Endothelial cell of umbilical vein (primary cell): ENCODE data around the gene CCDC39. TPM values are rescaled to one million over a fixed set of nuclear protein-coding genes. Genes with fewer than 3 reads are reported as not detected.

Experiments used
- BruUV-seq: library from RNA; stranded (reverse); fragments of 400-500 nt; replicated peaks from 2 replicates; lab custom pipeline; 2021; lab: Mats Ljungman, UMichigan
- CTCF ChIA-PET: fragments of 300-600, 350-600 bp; sonication (Branson Sonifier 250); formaldehyde crosslinking; loops from one replicate; lab custom pipeline; 2021; ENCODE audit warnings: antibody characterized with exemption, inconsistent platforms; lab: Charles Lee
- POLR2A ChIA-PET: fragments of 300-600, 350-600 bp; sonication (Branson Sonifier 250); formaldehyde crosslinking; loops from one replicate; lab custom pipeline; 2021; ENCODE audit warnings: antibody characterized with exemption, inconsistent platforms; lab: Charles Lee
- DNase-seq: peaks from one replicate; pipeline ENCODE4 v3.0.0-alpha.2; 2011; ENCODE audit warnings: low read depth, low spot score
- FAIRE-seq: peaks from 2 replicates; lab custom pipeline; 2011; peaks lifted over from hg19 to GRCh38; lab: Jason Lieb, UNC
- H2AFZ ChIP-seq: 2 replicates; pipeline ENCODE4 v1.6.0; 2012; ENCODE audit warnings: low read depth, low read length, control low read depth, inconsistent platforms
- H3K27ac ChIP-seq: 2 replicates; pipeline ENCODE4 v1.5.1; 2011; ENCODE audit warnings: low read depth, mild to moderate bottlenecking, control low read depth, low read length, moderate library complexity; ENCODE audit not compliant: insufficient read depth
- H3K27me3 ChIP-seq, 2 experiments: 2 replicates each; pipeline versions ENCODE4 v1.6.0 to v1.6.1; 2011; ENCODE audit warnings: low read length in 2 of 2, mixed read lengths in 1 of 2; ENCODE audit not compliant: control insufficient read depth in 2 of 2, insufficient read depth in 2 of 2
- H3K36me3 ChIP-seq, 2 experiments: 2 replicates in 1 of 2; 3 replicates in 1 of 2; pipeline ENCODE4 v1.5.1; 2011; ENCODE audit warnings: low read length in 2 of 2, mild to moderate bottlenecking in 1 of 2, moderate library complexity in 1 of 2; ENCODE audit not compliant: control insufficient read depth in 2 of 2, insufficient read depth in 2 of 2; ENCODE audit errors: extremely low read depth in 1 of 2
- H3K4me1 ChIP-seq: 3 replicates; pipeline ENCODE4 v1.5.1; 2011; ENCODE audit warnings: mild to moderate bottlenecking, low read length; ENCODE audit not compliant: control insufficient read depth, insufficient read depth; ENCODE audit errors: extremely low read depth
- H3K4me2 ChIP-seq: 2 replicates; pipeline ENCODE4 v1.6.1; 2011; ENCODE audit warnings: low read length, control low read depth, mixed read lengths; ENCODE audit not compliant: insufficient read depth
- H3K4me3 ChIP-seq, 3 experiments: fragments of 200-600 bp in 1 of 3; sonication (generic), shearing (Covaris generic) in 1 of 3; replicated peaks in 1 of 3; 2 replicates each; pipeline ENCODE4 v1.5.1; 2011 to 2016; ENCODE audit warnings: control low read depth in 3 of 3, low read length in 3 of 3, mild to moderate bottlenecking in 2 of 3, inconsistent platforms in 1 of 3, low read depth in 1 of 3, moderate library complexity in 1 of 3; ENCODE audit not compliant: insufficient read depth in 1 of 3
- H3K79me2 ChIP-seq: 2 replicates; pipeline ENCODE4 v1.6.0; 2012; ENCODE audit warnings: low read length, inconsistent platforms; ENCODE audit not compliant: control insufficient read depth, insufficient read depth
- H3K9ac ChIP-seq: replicated peaks from 2 replicates; pipeline ENCODE3; 2011; ENCODE audit warnings: low read length, control low read depth; ENCODE audit not compliant: insufficient read depth; ENCODE audit errors: extremely low read depth
- H3K9me1 ChIP-seq: replicated peaks from 3 replicates; pipeline ENCODE4 v1.6.0; 2011; ENCODE audit warnings: mild to moderate bottlenecking, low read length; ENCODE audit not compliant: control insufficient read depth, insufficient read depth; ENCODE audit errors: extremely low read depth
- H3K9me3 ChIP-seq: replicated peaks from 2 replicates; pipeline ENCODE4 v1.5.1; 2012; ENCODE audit warnings: low read length, inconsistent platforms; ENCODE audit not compliant: control insufficient read depth, insufficient read depth
- H4K20me1 ChIP-seq: replicated peaks from 2 replicates; pipeline ENCODE3; 2011; ENCODE audit warnings: mild to moderate bottlenecking, low read length; ENCODE audit not compliant: control insufficient read depth, insufficient read depth; ENCODE audit errors: extremely low read depth
- CTCF ChIP-seq, 2 donors: IDR thresholded peaks; 1 replicate in 1 of 2; 2 replicates in 1 of 2; pipeline ENCODE4 v1.5.1; 2011; ENCODE audit warnings: low read length in 2 of 2, mild to moderate bottlenecking in 2 of 2, moderate library complexity in 2 of 2, control low read depth in 1 of 2, inconsistent platforms in 1 of 2, low read depth in 1 of 2; ENCODE audit not compliant: insufficient read depth in 1 of 2; ENCODE audit errors: extremely low read depth in 1 of 2
- EZH2 ChIP-seq: IDR thresholded peaks from 2 replicates; pipeline ENCODE4 v1.6.1; 2012; ENCODE audit warnings: borderline replicate concordance, low read depth, mild to moderate bottlenecking, moderate library complexity, low read length, inconsistent platforms; ENCODE audit not compliant: severe bottlenecking
- FOS ChIP-seq: IDR thresholded peaks from 2 replicates; pipeline ENCODE4 v1.6.1; 2011; ENCODE audit warnings: mild to moderate bottlenecking, low read length, moderate library complexity, borderline replicate concordance; ENCODE audit not compliant: insufficient read depth
- GATA2 ChIP-seq: IDR thresholded peaks from 2 replicates; pipeline ENCODE4 v1.7.0; 2011; ENCODE audit warnings: low read depth, mild to moderate bottlenecking, moderate library complexity, mixed read lengths, low read length; ENCODE audit not compliant: insufficient read length, insufficient read depth
- JUN ChIP-seq: IDR thresholded peaks from 2 replicates; pipeline ENCODE4 v1.6.1; 2011; ENCODE audit warnings: borderline replicate concordance, low read depth; ENCODE audit not compliant: insufficient read length, insufficient read depth
- MAX ChIP-seq: IDR thresholded peaks from 2 replicates; pipeline ENCODE4 v1.6.1; 2011; ENCODE audit not compliant: insufficient read depth, insufficient read length
- MYC ChIP-seq: IDR thresholded peaks from one replicate; pipeline ENCODE4 v1.6.1; 2011; ENCODE audit warnings: mild to moderate bottlenecking, low read depth, low read length
- POLR2A ChIP-seq: IDR thresholded peaks from 2 replicates; pipeline ENCODE4 v1.6.1; 2012; ENCODE audit warnings: low read depth, mild to moderate bottlenecking, control low read depth, low read length
- POLR2AphosphoS5 ChIP-seq: IDR thresholded peaks from 2 replicates; pipeline ENCODE4 v1.6.1; 2012; ENCODE audit warnings: low read depth, mild to moderate bottlenecking, control low read depth, low read length, moderate library complexity; ENCODE audit not compliant: insufficient read depth
- dilution Hi-C: fragments of 300-500 bp; cut with MboI; formaldehyde crosslinking; loops from one replicate; pipeline ENCODE4 v1.15.0; 2019; ENCODE audit warnings: low sequenced_read_pairs; ENCODE audit not compliant: extremely low pct_ligation_motif_present
- intact Hi-C: fragments of 100-400 bp; cut with micrococcal nuclease; formaldehyde crosslinking; loops from one replicate; pipeline ENCODE4 v1.10.0; 2022
- polyA plus RNA-seq, 4 experiments: library from polyadenylated mRNA; depleted of rRNA in 3 of 4; stranded (reverse) in 3 of 4; unstranded in 1 of 4; fragments of >200 nt; gene quantifications; 2 replicates each; pipeline versions ENCODE4 v1.2.1 to v1.2.3, GENCODE V29; 2011 to 2012; ENCODE audit warnings: missing spikeins in 1 of 4
- total RNA-seq: library from RNA; stranded (reverse); gene quantifications from 2 replicates; pipeline ENCODE4 v1.2.3, GENCODE V29; 2021

CCDC39 gene
- total and polyA plus RNA-seq, 2 donors (not counting 3 experiments of a cell fraction or from before 2014, with no cell fraction given): not detected

GRCh38 chr3:180590396-180590795, 88.9 kb downstream of the CCDC39 start:
- Histone ChIP-seq H3K9me1 (no peaks in the 10 kb centered on the region), H3K4me3 (no peak overlapping the region), H2AFZ (no peak overlapping the region), H3K27me3 (no peaks in the 10 kb centered on the region), H3K9me3 (no peaks in the 10 kb centered on the region), H3K9ac (no peak overlapping the region), H3K79me2 (no peaks in the 10 kb centered on the region), H3K27ac (no peak overlapping the region), H3K4me2 (no peak overlapping the region), H3K4me1 (no peaks in the 10 kb centered on the region), H4K20me1 (no peaks in the 10 kb centered on the region), H3K36me3 (no peaks in the 10 kb centered on the region)
- no TSS peak for BruUV-seq
- dilution Hi-C loops (no loop called here), intact Hi-C loops (no loop called here)
- ChIA-PET POLR2A (no interaction called here), CTCF (no interaction called here)
- no peak for FAIRE-seq
- no peak for TF ChIP-seq MAX
- no peak for TF ChIP-seq GATA2
- TF ChIP-seq FOS: no peak
- TF ChIP-seq CTCF (IDR thresholded peaks at IDR 0.05; ENCODE audit: extremely low read depth in 1 of 2, insufficient read depth in 1 of 2, low read depth in 1 of 2, low read length in 2 of 2): no peak
- no peak for TF ChIP-seq EZH2
- TF ChIP-seq MYC: no peak
- TF ChIP-seq POLR2AphosphoS5: no peak
- no peak for TF ChIP-seq POLR2A
- TF ChIP-seq JUN: no peak
- no peak for DNase-seq
